Mesendoderm (in vitro differentiated cells): ENCODE results near the gene KCNN3.
A peak's percentile ranks its signal among the peaks of the same experiment; 100 is the strongest.

Experiments used
- DNase-seq: peaks from one replicate; pipeline ENCODE4 v3.0.0; 2013
- H2AK5ac ChIP-seq: 2 replicates; pipeline ENCODE4 v1.6.1; 2013; ENCODE audit warnings: low read length, inconsistent platforms
- H2BK120ac ChIP-seq: 2 replicates; pipeline ENCODE4 v1.6.1; 2013; ENCODE audit warnings: low read depth, mild to moderate bottlenecking, low read length, moderate library complexity, mixed read lengths
- H2BK15ac ChIP-seq: replicated peaks from 2 replicates; pipeline ENCODE4 v1.6.1; 2013; ENCODE audit warnings: low read depth, mild to moderate bottlenecking, moderate library complexity
- H2BK5ac ChIP-seq: 2 replicates; pipeline ENCODE4 v1.6.1; 2013; ENCODE audit warnings: low read length, inconsistent platforms
- H3K18ac ChIP-seq: 2 replicates; pipeline ENCODE4 v1.6.1; 2013; ENCODE audit warnings: mild to moderate bottlenecking, low read length, mixed read lengths
- H3K23ac ChIP-seq: one replicate; pipeline ENCODE4 v1.6.1; 2013; ENCODE audit warnings: low read length
- H3K27ac ChIP-seq: 2 replicates; pipeline ENCODE4 v1.5.1; 2013; ENCODE audit warnings: low read depth, mild to moderate bottlenecking, inconsistent platforms, low read length, moderate library complexity
- H3K27me3 ChIP-seq: 2 replicates; pipeline ENCODE4 v1.6.1; 2013; ENCODE audit warnings: low read length, control low read depth, mild to moderate bottlenecking, inconsistent platforms; ENCODE audit not compliant: insufficient read depth, poor library complexity
- H3K36me3 ChIP-seq: 2 replicates; pipeline ENCODE4 v1.6.1; 2013; ENCODE audit warnings: low read length, inconsistent platforms; ENCODE audit not compliant: control insufficient read depth, insufficient read depth
- H3K4ac ChIP-seq: one replicate; pipeline ENCODE4 v1.6.1; 2013; ENCODE audit warnings: low read depth, mild to moderate bottlenecking, low read length, moderate library complexity
- H3K4me1 ChIP-seq: 2 replicates; pipeline ENCODE4 v1.6.1; 2013; ENCODE audit warnings: low read depth, low read length, inconsistent platforms; ENCODE audit not compliant: control insufficient read depth
- H3K4me2 ChIP-seq: 2 replicates; pipeline ENCODE4 v1.6.1; 2013; ENCODE audit warnings: low read length
- H3K4me3 ChIP-seq: 2 replicates; pipeline ENCODE4 v1.5.1; 2013; ENCODE audit warnings: mild to moderate bottlenecking, low read length
- H3K56ac ChIP-seq: one replicate; pipeline ENCODE4 v1.6.1; 2013; ENCODE audit warnings: low read length
- H3K79me1 ChIP-seq: 2 replicates; pipeline ENCODE4 v1.6.1; 2013; ENCODE audit warnings: low read length, inconsistent platforms
- H3K79me2 ChIP-seq: 2 replicates; pipeline ENCODE4 v1.6.1; 2013; ENCODE audit warnings: mild to moderate bottlenecking, low read length; ENCODE audit not compliant: control insufficient read depth, insufficient read depth
- H3K9ac ChIP-seq: 2 replicates; pipeline ENCODE4 v1.6.1; 2013; ENCODE audit warnings: low read length, inconsistent platforms
- H4K5ac ChIP-seq: one replicate; pipeline ENCODE4 v1.6.1; 2013; ENCODE audit warnings: low read length
- H4K8ac ChIP-seq: one replicate; pipeline ENCODE4 v1.6.1; 2013; ENCODE audit warnings: low read depth, mild to moderate bottlenecking, control low read depth, low read length, moderate library complexity
- WGBS: extraction: QIAGEN DNeasy Blood & Tissue Kit; methylation state at CpG from one replicate; pipeline ENCODE4 v1.1.7; 2013; ENCODE audit warnings: low lambda C conversion rate, missing lambda C conversion rate; ENCODE audit not compliant: insufficient coverage; ENCODE audit errors: extremely low coverage; 5-methylcytosine and 5-hydroxymethylcytosine counted together

KCNN3 gene

GRCh38 chr1:154664331-154665002 is 205.6 kb downstream of the KCNN3 start:
- H4K5ac ChIP-seq: no peak overlapping the region
- H2AK5ac ChIP-seq: no peak overlapping the region
- H3K56ac ChIP-seq: no peak overlapping the region
- H3K79me1 ChIP-seq: no peaks in the 10 kb centered on the region
- no peaks in the 10 kb centered on the region for H3K4me1 ChIP-seq
- H2BK5ac ChIP-seq: no peak overlapping the region
- DNase-seq: no peak
- no peak overlapping the region for H2BK120ac ChIP-seq
- no peaks in the 10 kb centered on the region for H3K27me3 ChIP-seq
- no peak overlapping the region for H3K4ac ChIP-seq
- H3K36me3 ChIP-seq: no peaks in the 10 kb centered on the region
- no peak overlapping the region for H3K23ac ChIP-seq
- H3K4me3 ChIP-seq: no peak overlapping the region
- no CpG with 5 or more reads among the region's 3 CpGs for WGBS
- no peak overlapping the region for H2BK15ac ChIP-seq
- no peak overlapping the region for H4K8ac ChIP-seq
- H3K27ac ChIP-seq: no peak overlapping the region
- H3K79me2 ChIP-seq: no peaks in the 10 kb centered on the region
- H3K4me2 ChIP-seq: no peak overlapping the region
- H3K9ac ChIP-seq: no peak overlapping the region
- H3K18ac ChIP-seq: no peak overlapping the region

DNA sequence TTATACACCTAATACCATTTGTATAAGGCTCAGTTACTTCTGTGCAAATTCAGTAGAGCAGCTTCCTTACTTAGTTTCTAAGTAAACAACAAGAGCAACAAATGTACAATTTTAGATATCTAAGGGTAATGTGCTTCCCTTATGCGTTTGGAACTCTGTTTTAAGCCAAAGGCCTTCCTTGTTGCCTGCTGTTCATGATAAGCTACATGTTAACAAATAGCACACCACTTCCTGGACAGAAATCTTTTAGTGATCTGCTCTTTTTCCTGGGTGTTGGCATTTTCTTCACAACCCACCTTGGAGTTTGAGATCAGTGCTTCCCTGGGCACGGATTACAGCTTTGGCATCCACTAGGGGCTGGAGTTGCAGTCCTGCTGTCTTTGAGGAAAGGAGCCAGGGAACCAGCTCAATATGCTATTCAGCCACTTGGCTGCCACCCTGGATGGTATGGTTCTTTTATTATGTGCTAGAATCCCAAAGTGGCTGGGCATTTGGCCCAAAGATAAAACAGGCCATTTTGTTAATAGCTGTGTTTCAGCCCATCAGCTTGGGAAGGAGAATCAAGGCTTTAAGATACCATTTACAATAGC is 206.5 kb downstream of the KCNN3 start:
- no peak overlapping the region for H3K4me3 ChIP-seq
- no peak overlapping the region for H2BK5ac ChIP-seq
- H2BK15ac ChIP-seq: no peak overlapping the region
- no peaks in the 10 kb centered on the region for H3K79me2 ChIP-seq
- no peaks in the 10 kb centered on the region for H3K79me1 ChIP-seq
- H3K56ac ChIP-seq: no peak overlapping the region
- no peaks in the 10 kb centered on the region for H3K27me3 ChIP-seq
- H3K23ac ChIP-seq: no peak overlapping the region
- no peak overlapping the region for H3K27ac ChIP-seq
- H3K4me2 ChIP-seq: no peak overlapping the region
- H4K8ac ChIP-seq: no peak overlapping the region
- no peak overlapping the region for H2BK120ac ChIP-seq
- no peaks in the 10 kb centered on the region for H3K4me1 ChIP-seq
- H3K18ac ChIP-seq: no peak overlapping the region
- H3K9ac ChIP-seq: no peak overlapping the region
- no CpG with 5 or more reads among the region's 2 CpGs for whole genome bisulfite sequencing
- no peak overlapping the region for H4K5ac ChIP-seq
- H3K36me3 ChIP-seq: no peaks in the 10 kb centered on the region
- no peak for DNase-seq
- no peak overlapping the region for H3K4ac ChIP-seq
- H2AK5ac ChIP-seq: no peak overlapping the region

DNA sequence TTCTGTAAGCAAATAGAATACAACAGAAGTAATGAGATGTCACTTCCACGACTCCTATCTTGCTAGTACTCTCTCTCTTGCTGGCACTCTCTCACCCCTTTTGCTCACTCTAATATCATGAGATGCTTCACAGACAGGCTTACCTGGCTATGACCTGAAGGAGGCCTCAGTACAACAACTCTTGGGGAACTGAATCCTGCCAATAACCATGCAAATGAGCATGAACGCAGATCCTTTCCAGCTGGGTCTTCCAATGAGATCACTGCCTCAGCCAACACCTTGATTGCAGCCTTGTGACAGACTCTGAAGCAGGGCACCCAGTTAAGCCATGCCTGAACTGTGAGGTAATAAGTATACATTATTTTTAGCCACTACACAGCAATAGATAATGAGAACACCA is 209.0 kb downstream of the KCNN3 start:
- no peak overlapping the region for H3K9ac ChIP-seq
- H3K4me3 ChIP-seq: no peak overlapping the region
- no peak overlapping the region for H2BK15ac ChIP-seq
- H3K23ac ChIP-seq: no peak overlapping the region
- no peaks in the 10 kb centered on the region for H3K27me3 ChIP-seq
- no peak overlapping the region for H2BK5ac ChIP-seq
- no peak overlapping the region for H3K56ac ChIP-seq
- no CpG with 5 or more reads among the region's 2 CpGs for WGBS
- H2BK120ac ChIP-seq: no peak overlapping the region
- H3K4ac ChIP-seq: no peak overlapping the region
- no peak overlapping the region for H3K27ac ChIP-seq
- no peak overlapping the region for H3K18ac ChIP-seq
- no peaks in the 10 kb centered on the region for H3K79me1 ChIP-seq
- no peaks in the 10 kb centered on the region for H3K4me1 ChIP-seq
- DNase-seq: peak; percentile 68
- no peaks in the 10 kb centered on the region for H3K36me3 ChIP-seq
- H4K5ac ChIP-seq: no peak overlapping the region
- H3K4me2 ChIP-seq: no peak overlapping the region
- no peak overlapping the region for H4K8ac ChIP-seq
- no peak overlapping the region for H2AK5ac ChIP-seq
- H3K79me2 ChIP-seq: no peaks in the 10 kb centered on the region

DNA sequence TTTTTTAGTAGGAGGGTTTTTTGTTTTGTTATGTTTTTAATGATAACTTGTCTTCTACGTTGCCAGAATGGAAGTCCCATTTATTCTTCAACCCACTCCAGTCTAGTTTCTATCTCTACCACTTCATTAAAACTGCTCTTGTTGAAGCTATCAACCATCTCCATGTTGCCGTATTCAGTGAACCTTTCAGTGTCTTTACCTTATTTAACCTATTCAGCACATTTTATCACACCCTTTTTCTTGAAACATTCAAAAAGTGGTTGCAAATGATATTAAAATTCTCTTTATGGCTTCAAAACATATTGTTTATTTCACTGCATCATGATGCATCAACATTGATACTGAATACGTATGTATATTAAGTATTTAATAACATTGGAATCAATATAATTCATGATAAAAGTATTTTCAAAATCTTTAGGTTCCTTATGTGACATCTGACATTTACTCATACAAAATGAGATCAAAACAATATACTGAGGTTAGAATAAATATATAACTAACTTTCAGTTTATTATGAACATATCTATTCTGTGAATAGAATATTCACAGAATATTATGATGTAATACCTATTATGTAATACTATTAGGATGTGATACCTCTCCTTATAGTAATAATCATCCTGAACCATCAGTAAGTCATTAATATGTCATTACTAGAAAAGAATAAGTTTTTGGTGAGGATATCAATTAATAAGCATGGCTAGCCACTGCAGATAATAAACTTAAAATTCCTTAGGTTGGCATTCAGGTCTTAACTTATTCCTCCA is 210.1 kb downstream of the KCNN3 start:
- H3K36me3 ChIP-seq: no peaks in the 10 kb centered on the region
- no CpG with 5 or more reads among the region's 3 CpGs for WGBS

DNA sequence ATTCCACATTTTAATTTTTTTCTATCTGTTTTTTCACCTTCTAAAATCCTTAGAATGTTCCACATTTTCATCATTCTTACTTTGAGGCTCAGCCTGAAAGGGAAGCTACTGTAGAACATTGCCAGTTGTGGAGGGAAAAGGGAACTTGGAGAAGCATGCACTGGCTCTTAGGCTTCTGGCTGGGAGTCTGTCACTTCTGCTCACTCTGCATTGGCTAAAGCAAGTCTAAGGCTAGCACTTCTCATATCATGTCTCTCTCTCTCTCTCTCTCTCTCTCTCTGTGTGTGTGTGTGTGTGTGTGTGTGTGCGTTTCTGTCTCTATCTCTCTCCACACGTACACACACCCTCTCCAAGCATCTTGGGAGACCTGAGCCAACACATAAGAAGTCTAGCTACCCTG is 212.5 kb downstream of the KCNN3 start:
- Histone ChIP-seq H3K36me3 (no peaks in the 10 kb centered on the region), H4K8ac (no peak overlapping the region), H3K4ac (no peak overlapping the region), H2BK5ac (no peak overlapping the region), H3K56ac (no peak overlapping the region), H2AK5ac (no peak overlapping the region), H3K4me1 (no peaks in the 10 kb centered on the region), H3K27me3 (no peaks in the 10 kb centered on the region), H3K23ac (no peak overlapping the region), H3K9ac (no peak overlapping the region), H3K4me2 (no peak overlapping the region), H3K79me2 (no peaks in the 10 kb centered on the region), H3K4me3 (no peak overlapping the region), H2BK15ac (no peak overlapping the region), H2BK120ac (no peak overlapping the region), H3K18ac (no peak overlapping the region), H3K79me1 (no peaks in the 10 kb centered on the region), H4K5ac (no peak overlapping the region), H3K27ac (no peak overlapping the region)
- peak; percentile 12 for DNase-seq
- no CpG with 5 or more reads among the region's 2 CpGs for WGBS

More for the DNA sequence above, 210.1 kb downstream of the KCNN3 start:
- no peaks in the 10 kb centered on the region for H3K79me2 ChIP-seq
- no peak overlapping the region for H2BK15ac ChIP-seq
- H2AK5ac ChIP-seq: no peak overlapping the region
- no peaks in the 10 kb centered on the region for H3K4me1 ChIP-seq
- DNase-seq: no peak
- no peak overlapping the region for H2BK5ac ChIP-seq
- no peak overlapping the region for H4K5ac ChIP-seq
- H3K79me1 ChIP-seq: no peaks in the 10 kb centered on the region
- H3K4ac ChIP-seq: no peak overlapping the region
- H3K56ac ChIP-seq: no peak overlapping the region
- no peak overlapping the region for H3K4me2 ChIP-seq
- no peak overlapping the region for H3K23ac ChIP-seq
- no peak overlapping the region for H4K8ac ChIP-seq
- no peaks in the 10 kb centered on the region for H3K27me3 ChIP-seq
- H3K4me3 ChIP-seq: no peak overlapping the region
- no peak overlapping the region for H3K27ac ChIP-seq
- no peak overlapping the region for H3K9ac ChIP-seq
- no peak overlapping the region for H2BK120ac ChIP-seq
- no peak overlapping the region for H3K18ac ChIP-seq
